ENCODE measurements around the gene ACR.

ACR gene

GRCh38 chr22:50712341-50713007, 25.5 kb upstream of the ACR start:
- Histone ChIP-seq H3K4me1 (ENCODE audit: control insufficient read depth, insufficient read depth, low read length) (no peaks in the 10 kb centered on the region), H3K9ac (ENCODE audit: low read depth, low read length) (no peak overlapping the region), H3K27me3 (ENCODE audit: control insufficient read depth, insufficient read depth, low read length) (peaks cover 6% of the 10 kb centered on the region), H3K27ac (ENCODE audit: low read depth, low read length) (no peak overlapping the region), H3K4me3 (ENCODE audit: low read depth, low read length) (no peak overlapping the region), H3K36me3 (ENCODE audit: control insufficient read depth, insufficient read depth, low read length) (no peaks in the 10 kb centered on the region), H3K9me3 (ENCODE audit: control insufficient read depth, insufficient read depth, low read length) (no peaks in the 10 kb centered on the region)

GRCh38 chr22:50713008-50713385, 25.0 kb upstream of the ACR start:
- no peaks in the 10 kb centered on the region for H3K36me3 ChIP-seq (ENCODE audit: control insufficient read depth, insufficient read depth, low read length)
- H3K9ac ChIP-seq (ENCODE audit: low read depth, low read length), result no peak overlapping the region
- no peak overlapping the region for H3K27ac ChIP-seq (ENCODE audit: low read depth, low read length)
- H3K9me3 ChIP-seq (ENCODE audit: control insufficient read depth, insufficient read depth, low read length), result no peaks in the 10 kb centered on the region
- H3K27me3 ChIP-seq (ENCODE audit: control insufficient read depth, insufficient read depth, low read length), result peaks cover 11% of the 10 kb centered on the region
- H3K4me3 ChIP-seq (ENCODE audit: low read depth, low read length), result no peak overlapping the region
- no peaks in the 10 kb centered on the region for H3K4me1 ChIP-seq (ENCODE audit: control insufficient read depth, insufficient read depth, low read length)

- Histone ChIP-seq H3K27ac (ENCODE audit: low read depth, low read length) (no peak overlapping the region), H3K36me3 (ENCODE audit: control insufficient read depth, insufficient read depth, low read length) (no peaks in the 10 kb centered on the region), H3K4me3 (ENCODE audit: low read depth, low read length) (no peak overlapping the region), H3K4me1 (ENCODE audit: control insufficient read depth, insufficient read depth, low read length) (no peaks in the 10 kb centered on the region), H3K9ac (ENCODE audit: low read depth, low read length) (no peak overlapping the region), H3K27me3 (ENCODE audit: control insufficient read depth, insufficient read depth, low read length) (peaks cover 17% of the 10 kb centered on the region), H3K9me3 (ENCODE audit: control insufficient read depth, insufficient read depth, low read length) (no peaks in the 10 kb centered on the region)
Observed at GRCh38 chr22:50713571-50714056, 24.4 kb upstream of the ACR start.

DNA sequence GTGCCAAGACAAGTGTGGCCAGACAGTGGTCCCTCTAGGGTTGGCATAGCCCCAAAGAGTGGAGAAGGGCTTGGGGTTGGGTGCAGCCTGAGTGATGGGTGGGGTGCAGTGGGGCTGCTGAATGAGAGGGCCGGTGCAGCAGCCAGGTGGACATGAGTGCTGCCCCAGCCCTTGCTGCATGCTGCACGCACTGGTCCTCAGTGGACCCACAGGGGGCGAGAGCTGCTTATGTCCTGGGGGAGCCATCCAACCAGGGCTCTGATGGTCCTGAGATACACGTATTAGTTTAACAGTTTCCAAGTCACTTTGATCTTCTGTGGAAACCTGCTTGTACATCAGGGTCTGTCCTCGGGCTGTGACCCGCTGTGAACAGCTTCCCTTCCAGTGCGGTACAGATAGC, 23.9 kb upstream of the ACR start:
- peaks cover 22% of the 10 kb centered on the region for H3K27me3 ChIP-seq (ENCODE audit: control insufficient read depth, insufficient read depth, low read length)
- H3K4me1 ChIP-seq (ENCODE audit: control insufficient read depth, insufficient read depth, low read length), result no peaks in the 10 kb centered on the region
- H3K4me3 ChIP-seq (ENCODE audit: low read depth, low read length), result no peak overlapping the region
- H3K9ac ChIP-seq (ENCODE audit: low read depth, low read length), result no peak overlapping the region
- H3K9me3 ChIP-seq (ENCODE audit: control insufficient read depth, insufficient read depth, low read length), result no peaks in the 10 kb centered on the region
- no peak overlapping the region for H3K27ac ChIP-seq (ENCODE audit: low read depth, low read length)
- H3K36me3 ChIP-seq (ENCODE audit: control insufficient read depth, insufficient read depth, low read length), result no peaks in the 10 kb centered on the region

DNA sequence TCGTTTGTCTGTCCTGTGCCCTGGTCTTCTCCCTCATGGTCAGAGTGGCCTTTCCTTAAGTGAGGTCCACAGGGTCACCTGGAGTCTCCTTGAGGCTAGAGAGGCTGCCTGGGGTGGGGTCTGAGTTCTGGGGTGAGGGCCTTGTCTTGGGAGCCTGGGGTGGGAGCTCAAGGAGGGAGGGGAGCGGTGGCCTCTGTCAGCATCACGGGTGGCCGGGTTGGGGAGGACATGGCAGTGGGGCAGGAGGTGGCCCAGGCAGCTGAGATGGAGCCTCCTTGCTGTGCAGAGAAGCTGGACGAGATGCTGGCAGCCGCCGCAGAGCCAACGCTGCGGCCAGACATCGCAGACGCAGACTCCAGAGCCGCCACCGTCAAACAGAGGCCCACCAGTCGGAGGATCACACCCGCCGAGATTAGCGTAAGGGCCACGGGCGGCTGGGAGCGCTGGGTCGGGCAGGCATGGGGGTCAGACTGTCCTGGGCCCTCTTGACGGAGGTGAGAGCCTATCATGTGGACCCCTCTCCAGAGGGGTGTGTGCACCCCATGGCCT, 23.3 kb upstream of the ACR start:
- Histone ChIP-seq H3K4me1 (ENCODE audit: control insufficient read depth, insufficient read depth, low read length) (no peaks in the 10 kb centered on the region), H3K27ac (ENCODE audit: low read depth, low read length) (no peak overlapping the region), H3K36me3 (ENCODE audit: control insufficient read depth, insufficient read depth, low read length) (no peaks in the 10 kb centered on the region), H3K27me3 (ENCODE audit: control insufficient read depth, insufficient read depth, low read length) (peaks cover 28% of the 10 kb centered on the region), H3K9me3 (ENCODE audit: control insufficient read depth, insufficient read depth, low read length) (no peaks in the 10 kb centered on the region), H3K4me3 (ENCODE audit: low read depth, low read length) (no peak overlapping the region), H3K9ac (ENCODE audit: low read depth, low read length) (no peak overlapping the region)

- Histone ChIP-seq H3K9ac (ENCODE audit: low read depth, low read length) (no peak overlapping the region), H3K36me3 (ENCODE audit: control insufficient read depth, insufficient read depth, low read length) (no peaks in the 10 kb centered on the region), H3K27me3 (ENCODE audit: control insufficient read depth, insufficient read depth, low read length) (peaks cover 33% of the 10 kb centered on the region), H3K27ac (ENCODE audit: low read depth, low read length) (no peak overlapping the region), H3K4me3 (ENCODE audit: low read depth, low read length) (no peak overlapping the region), H3K4me1 (ENCODE audit: control insufficient read depth, insufficient read depth, low read length) (no peaks in the 10 kb centered on the region), H3K9me3 (ENCODE audit: control insufficient read depth, insufficient read depth, low read length) (no peaks in the 10 kb centered on the region)
Observed at GRCh38 chr22:50715250-50715649, 22.8 kb upstream of the ACR start.

- Histone ChIP-seq H3K36me3 (ENCODE audit: control insufficient read depth, insufficient read depth, low read length) (no peaks in the 10 kb centered on the region), H3K9me3 (ENCODE audit: control insufficient read depth, insufficient read depth, low read length) (no peaks in the 10 kb centered on the region), H3K9ac (ENCODE audit: low read depth, low read length) (no peak overlapping the region), H3K4me3 (ENCODE audit: low read depth, low read length) (no peak overlapping the region), H3K27ac (ENCODE audit: low read depth, low read length) (no peak overlapping the region), H3K4me1 (ENCODE audit: control insufficient read depth, insufficient read depth, low read length) (no peaks in the 10 kb centered on the region), H3K27me3 (ENCODE audit: control insufficient read depth, insufficient read depth, low read length) (peaks cover 39% of the 10 kb centered on the region)
Observed at GRCh38 chr22:50715776-50716175, 22.2 kb upstream of the ACR start.

DNA sequence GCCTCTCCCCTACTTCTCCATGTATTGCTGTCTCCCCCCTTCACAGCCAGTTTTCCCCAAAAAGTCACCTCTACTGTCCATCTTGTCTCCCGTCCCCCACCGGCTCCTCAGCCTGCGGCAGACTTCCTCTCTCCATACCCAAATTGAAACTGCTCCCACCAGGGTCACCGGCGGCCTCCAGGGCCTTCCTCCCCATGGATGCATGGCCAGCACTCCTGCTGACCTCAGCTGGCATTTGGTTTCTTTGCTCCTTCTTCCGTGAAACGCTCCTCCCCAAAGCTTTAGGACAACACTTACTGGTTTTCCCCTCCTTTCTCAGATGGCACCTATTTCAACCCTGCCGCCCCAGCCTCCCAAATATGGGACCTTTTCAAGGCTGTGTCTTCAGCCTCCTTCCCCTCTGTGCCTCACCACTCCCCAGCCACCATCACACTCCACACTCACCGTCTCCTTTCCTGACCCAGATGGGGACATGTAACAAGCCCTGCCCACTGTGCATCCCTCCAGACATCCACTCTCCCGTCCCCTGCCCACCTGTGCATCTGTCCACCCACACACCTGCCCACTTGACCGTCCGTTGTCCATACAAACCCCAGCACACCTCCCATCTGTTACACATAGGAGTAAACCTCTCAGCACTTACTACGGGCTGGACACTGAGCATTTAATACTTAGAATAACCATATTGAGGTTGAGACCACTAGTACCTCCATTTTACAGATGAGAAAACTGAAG, 21.5 kb upstream of the ACR start:
- Histone ChIP-seq H3K9me3 (ENCODE audit: control insufficient read depth, insufficient read depth, low read length) (no peaks in the 10 kb centered on the region), H3K4me3 (ENCODE audit: low read depth, low read length) (no peak overlapping the region)

DNA sequence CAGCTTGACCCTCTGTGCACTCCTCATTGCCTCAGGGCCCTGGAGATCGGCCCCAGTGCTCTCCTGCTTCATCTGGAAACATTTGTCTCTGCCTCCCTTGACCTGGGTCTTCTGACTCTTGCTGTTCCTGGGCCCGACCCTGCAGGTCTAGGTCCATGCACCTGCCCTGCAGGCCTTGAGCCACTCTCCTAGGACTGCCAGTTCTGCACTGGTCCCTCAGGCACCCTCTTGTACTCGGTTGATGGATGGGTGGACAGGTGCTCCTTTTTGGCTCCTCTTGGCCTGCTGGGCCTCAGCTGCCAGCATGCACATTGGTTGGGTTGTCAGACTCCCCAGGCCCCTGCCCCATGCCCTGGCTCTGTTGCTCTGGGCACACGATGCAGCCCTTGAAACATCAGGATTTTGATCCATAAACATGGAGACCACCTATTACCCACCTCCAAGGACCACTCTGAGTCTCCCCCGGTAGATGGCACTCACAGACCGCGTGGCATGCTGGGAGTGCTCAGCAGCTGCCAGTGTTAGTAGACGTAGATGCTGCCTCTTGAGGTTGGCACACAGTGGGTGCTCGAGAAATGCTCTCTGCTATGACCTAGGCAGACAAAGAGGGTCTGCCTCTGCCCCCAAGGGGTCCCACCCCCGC, 20.2 kb upstream of the ACR start:
- Histone ChIP-seq H3K9me3 (ENCODE audit: control insufficient read depth, insufficient read depth, low read length) (no peaks in the 10 kb centered on the region), H3K27me3 (ENCODE audit: control insufficient read depth, insufficient read depth, low read length) (peaks cover 59% of the 10 kb centered on the region), H3K36me3 (ENCODE audit: control insufficient read depth, insufficient read depth, low read length) (no peaks in the 10 kb centered on the region), H3K27ac (ENCODE audit: low read depth, low read length) (no peak overlapping the region), H3K9ac (ENCODE audit: low read depth, low read length) (no peak overlapping the region), H3K4me3 (ENCODE audit: low read depth, low read length) (no peak overlapping the region), H3K4me1 (ENCODE audit: control insufficient read depth, insufficient read depth, low read length) (no peaks in the 10 kb centered on the region)

More for the DNA sequence above, 21.5 kb upstream of the ACR start:
- Histone ChIP-seq H3K27me3 (ENCODE audit: control insufficient read depth, insufficient read depth, low read length) (peaks cover 45% of the 10 kb centered on the region), H3K4me1 (ENCODE audit: control insufficient read depth, insufficient read depth, low read length) (no peaks in the 10 kb centered on the region), H3K9ac (ENCODE audit: low read depth, low read length) (no peak overlapping the region), H3K36me3 (ENCODE audit: control insufficient read depth, insufficient read depth, low read length) (no peaks in the 10 kb centered on the region), H3K27ac (ENCODE audit: low read depth, low read length) (no peak overlapping the region)

- Histone ChIP-seq H3K4me1 (ENCODE audit: control insufficient read depth, insufficient read depth, low read length) (no peaks in the 10 kb centered on the region), H3K36me3 (ENCODE audit: control insufficient read depth, insufficient read depth, low read length) (no peaks in the 10 kb centered on the region), H3K27ac (ENCODE audit: low read depth, low read length) (no peak overlapping the region), H3K9ac (ENCODE audit: low read depth, low read length) (no peak overlapping the region), H3K9me3 (ENCODE audit: control insufficient read depth, insufficient read depth, low read length) (no peaks in the 10 kb centered on the region), H3K4me3 (ENCODE audit: low read depth, low read length) (no peak overlapping the region), H3K27me3 (ENCODE audit: control insufficient read depth, insufficient read depth, low read length) (peaks cover 64% of the 10 kb centered on the region)
Observed at GRCh38 chr22:50718352-50718709, 19.7 kb upstream of the ACR start.

GRCh38 chr22:50719814-50720300, 18.1 kb upstream of the ACR start:
- Histone ChIP-seq H3K4me1 (ENCODE audit: control insufficient read depth, insufficient read depth, low read length) (no peaks in the 10 kb centered on the region), H3K36me3 (ENCODE audit: control insufficient read depth, insufficient read depth, low read length) (no peaks in the 10 kb centered on the region), H3K9me3 (ENCODE audit: control insufficient read depth, insufficient read depth, low read length) (no peaks in the 10 kb centered on the region), H3K4me3 (ENCODE audit: low read depth, low read length) (no peak overlapping the region; the same call in 1 of the 2 replicates), H3K27ac (ENCODE audit: low read depth, low read length) (no peak overlapping the region), H3K27me3 (ENCODE audit: control insufficient read depth, insufficient read depth, low read length) (peaks cover 68% of the 10 kb centered on the region), H3K9ac (ENCODE audit: low read depth, low read length) (no peak overlapping the region)

All from HUES48 (cell line).